Erythroblast (primary cell): ENCODE measurements around the gene GLB1L.
A peak's percentile ranks its signal among the peaks of the same experiment; 100 is the strongest.
"Not testable (repeated sequence)": the region's sequence is repeated elsewhere in the genome, so short reads cannot be mapped to it uniquely, and the experiment has no call there.

Experiments
- DNase-seq, 2 experiments: peaks; one replicate each; lab custom pipeline; 2025; lab: John Stamatoyannopoulos, UW
- GATA1 ChIP-seq: IDR thresholded peaks from 2 replicates; pipeline ENCODE4 v1.6.1; 2011; ENCODE audit warnings: low read depth, mild to moderate bottlenecking, control low read depth, low read length, moderate library complexity
- POLR2A ChIP-seq: IDR thresholded peaks from 2 replicates; pipeline ENCODE4 v1.6.1; 2011; ENCODE audit warnings: mild to moderate bottlenecking, low read length

Gene GLB1L

DNA sequence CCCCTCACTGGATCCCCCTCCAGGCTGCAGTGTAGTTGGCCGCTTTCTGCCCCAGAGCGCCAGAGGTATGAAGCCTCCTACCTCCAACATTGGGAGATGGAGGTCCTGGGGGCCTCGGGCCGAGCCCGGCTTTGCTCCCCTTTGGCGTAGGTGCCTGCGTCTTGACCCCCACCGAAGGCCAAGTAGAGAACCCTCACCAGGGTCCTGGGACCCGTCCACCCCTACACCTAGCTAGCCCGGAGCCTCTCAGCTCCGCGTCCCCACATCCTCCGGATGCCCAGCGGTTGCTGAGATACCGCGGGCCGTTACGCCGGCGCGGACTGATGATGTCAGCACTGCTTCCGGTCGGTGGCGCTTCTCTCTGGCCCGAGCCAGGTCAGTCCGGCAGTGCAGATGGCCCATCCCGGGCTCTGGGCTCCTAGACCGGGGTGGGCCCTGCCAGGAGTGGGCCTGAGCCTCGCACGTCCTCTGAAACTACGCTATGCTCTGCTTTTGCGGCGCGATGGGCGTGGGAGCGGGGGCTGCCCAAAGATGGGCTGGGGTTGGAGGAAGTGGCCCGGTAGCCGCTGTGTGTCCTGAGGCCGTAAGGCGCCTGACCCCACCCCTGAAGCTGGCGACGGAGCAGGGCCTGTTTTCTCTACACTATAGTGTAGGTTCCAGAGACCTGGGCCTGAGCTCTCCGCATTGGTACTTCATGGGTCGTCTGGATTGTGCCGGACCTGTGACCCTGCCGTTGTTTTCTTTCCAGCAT lies at the start of gene GLB1L, which contains the start of gene STK16:
Gene GLB1L, minus strand, starts transcription at position 297 of the 751 bp plus-strand sequence. CDS start 1,871 bp downstream, outside the sequence.
Gene STK16, plus strand, starts transcription at position 332 of the 751 bp plus-strand sequence. CDS start 521 bp downstream, outside the sequence.
- peak; percentile 90 for TF ChIP-seq POLR2A
- no peak for TF ChIP-seq GATA1
- DNase-seq: peak; percentile 94 to 96

DNA sequence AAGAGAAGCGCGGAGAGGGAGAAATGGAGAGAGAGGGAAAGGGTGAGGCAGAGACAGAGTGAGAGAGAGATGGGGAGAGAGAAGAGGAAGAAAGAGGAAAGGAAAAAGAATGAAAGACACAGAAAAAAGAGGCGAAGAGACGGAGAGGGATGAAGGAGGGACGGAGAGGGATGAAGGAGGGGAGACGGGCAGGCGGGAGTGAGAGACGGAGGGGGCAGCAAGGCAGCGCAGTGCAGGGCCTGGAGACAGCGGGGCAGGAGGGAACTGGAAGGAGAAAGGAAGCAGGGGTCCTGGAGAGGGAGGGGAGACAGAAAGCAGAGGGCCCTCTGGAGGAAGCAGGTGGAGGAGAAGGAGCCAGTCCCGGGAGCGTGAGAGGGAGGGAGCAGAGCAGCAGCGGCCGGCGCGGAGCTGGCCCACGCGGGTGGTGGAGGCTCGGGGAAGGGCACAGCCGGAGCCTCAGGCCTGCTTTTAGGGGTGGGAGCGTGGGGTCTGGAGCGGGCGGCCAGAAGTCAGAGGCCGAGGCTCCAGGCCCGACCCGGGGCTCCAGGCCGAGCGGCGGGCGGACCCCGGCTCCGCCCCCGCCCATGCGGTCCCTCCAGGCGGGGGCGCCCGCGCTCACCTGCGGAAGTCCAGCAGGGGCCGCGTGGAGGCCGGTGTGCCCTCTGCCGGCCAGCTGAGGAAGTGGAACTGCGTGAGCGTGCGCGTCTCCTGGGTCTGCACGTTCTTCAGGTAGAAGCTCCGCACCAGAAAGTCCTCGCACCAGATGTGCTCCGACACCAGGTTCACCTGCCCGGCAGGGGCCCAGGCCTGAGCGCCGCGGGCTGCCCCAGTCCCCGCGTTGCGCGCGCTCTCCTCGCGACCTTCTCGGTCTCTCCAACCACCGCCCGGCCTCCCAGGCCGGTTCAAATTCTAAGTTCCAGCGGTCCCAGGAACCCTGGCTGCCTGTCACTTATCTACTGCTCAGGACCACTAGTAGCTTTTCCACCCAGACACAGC lies 49.4 kb upstream of the GLB1L start:
- peak; percentile 91 to 96 for DNase-seq
- TF ChIP-seq GATA1 (no peak), POLR2A (peak; percentile 82)

DNA sequence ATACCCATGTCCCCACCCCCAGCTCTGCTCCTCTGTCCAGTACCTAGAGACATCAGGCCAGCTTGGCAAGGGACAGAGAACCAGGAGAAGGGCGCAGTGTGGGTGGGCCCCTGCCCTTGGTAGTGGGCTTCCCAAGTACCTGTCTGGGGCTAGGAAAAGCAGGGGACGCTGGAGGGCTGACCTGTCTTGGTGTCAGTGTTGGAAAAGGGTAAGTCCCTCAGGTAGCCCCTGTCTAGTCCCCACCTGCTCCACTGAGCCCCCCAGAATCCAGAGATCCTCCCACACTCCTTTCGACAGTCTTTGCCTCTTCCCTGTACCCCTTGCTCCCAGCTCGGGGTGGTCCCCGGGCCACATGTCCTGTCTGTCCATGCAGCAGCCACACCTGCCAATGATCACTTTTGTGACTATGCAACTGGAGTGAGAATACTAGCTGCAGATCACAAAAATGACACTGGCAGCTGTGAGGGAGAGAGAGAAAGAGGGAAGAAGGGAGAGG lies 48.5 kb upstream of the GLB1L start:
- no peak for DNase-seq
- TF ChIP-seq GATA1 (no peak), POLR2A (no peak)

DNA sequence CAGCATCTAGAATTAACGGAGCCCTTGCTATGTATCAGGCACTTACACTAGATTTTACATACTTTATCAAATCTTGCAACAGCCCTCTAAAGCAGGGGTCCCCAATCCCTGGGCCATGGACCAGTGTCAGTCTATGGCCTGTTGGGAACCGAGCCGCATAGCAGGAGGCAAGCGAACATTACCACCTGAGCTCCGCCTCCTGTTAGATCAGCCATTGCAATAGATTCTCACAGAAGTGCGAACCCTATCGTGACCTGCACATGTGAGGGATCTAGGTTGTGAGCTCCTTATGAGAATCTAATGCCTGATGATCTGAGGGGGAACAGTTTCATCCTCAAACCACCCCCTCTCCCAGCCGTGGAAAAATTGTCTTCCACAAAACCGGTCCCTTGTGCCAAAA lies 47.4 kb upstream of the GLB1L start:
- TF ChIP-seq GATA1: no peak
- no peak for TF ChIP-seq POLR2A
- DNase-seq: no peak

DNA sequence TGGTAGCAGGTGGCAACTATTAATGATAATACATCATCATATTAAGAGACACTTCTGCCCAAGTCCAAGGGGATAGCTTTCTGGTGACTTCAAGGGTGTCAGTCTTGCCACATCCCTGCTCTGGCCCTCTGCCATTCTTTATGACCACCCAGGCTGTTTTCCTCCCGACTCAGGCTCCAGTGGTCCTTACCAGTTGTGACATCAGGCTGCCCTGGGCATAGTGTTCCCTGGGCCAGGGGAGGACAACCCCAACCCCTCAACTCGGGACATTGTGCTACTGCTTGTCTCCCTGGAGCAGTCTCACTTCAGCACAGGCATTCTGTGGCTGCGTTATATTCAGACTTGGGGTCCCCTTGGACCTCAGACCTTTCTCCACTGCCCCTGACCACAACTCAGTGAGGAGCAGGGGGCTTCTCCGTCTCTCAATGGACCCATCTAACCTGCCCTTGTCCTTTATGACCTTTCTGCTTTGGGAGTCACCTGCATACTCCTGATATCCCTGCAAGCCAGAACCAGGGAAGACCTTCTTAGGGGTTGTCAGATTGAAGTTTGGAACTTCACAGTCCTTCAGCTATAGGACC lies 46.8 kb upstream of the GLB1L start:
- TF ChIP-seq GATA1: no peak
- TF ChIP-seq POLR2A: no peak
- DNase-seq: no peak

DNA sequence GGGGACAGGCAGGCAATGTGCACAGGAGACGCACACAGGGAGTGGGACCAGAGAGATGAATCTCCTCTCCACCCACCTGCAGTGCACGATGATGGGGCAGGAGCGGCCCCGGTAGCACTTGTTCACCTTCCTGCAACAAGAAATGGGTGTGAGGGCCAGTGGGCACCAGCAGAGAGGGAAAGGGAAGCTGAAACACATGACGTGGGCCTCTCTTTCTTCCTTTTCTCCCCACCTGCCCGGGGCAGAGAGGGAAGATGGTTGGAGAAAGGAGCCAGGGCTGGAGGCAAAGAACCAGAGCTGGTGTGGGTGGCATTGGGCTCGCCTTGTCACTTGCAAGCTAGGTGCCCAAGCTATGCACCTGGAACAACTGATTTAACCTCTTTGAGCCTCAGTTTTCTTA lies 46.1 kb upstream of the GLB1L start:
- DNase-seq: no peak
- TF ChIP-seq POLR2A (no peak), GATA1 (no peak)

DNA sequence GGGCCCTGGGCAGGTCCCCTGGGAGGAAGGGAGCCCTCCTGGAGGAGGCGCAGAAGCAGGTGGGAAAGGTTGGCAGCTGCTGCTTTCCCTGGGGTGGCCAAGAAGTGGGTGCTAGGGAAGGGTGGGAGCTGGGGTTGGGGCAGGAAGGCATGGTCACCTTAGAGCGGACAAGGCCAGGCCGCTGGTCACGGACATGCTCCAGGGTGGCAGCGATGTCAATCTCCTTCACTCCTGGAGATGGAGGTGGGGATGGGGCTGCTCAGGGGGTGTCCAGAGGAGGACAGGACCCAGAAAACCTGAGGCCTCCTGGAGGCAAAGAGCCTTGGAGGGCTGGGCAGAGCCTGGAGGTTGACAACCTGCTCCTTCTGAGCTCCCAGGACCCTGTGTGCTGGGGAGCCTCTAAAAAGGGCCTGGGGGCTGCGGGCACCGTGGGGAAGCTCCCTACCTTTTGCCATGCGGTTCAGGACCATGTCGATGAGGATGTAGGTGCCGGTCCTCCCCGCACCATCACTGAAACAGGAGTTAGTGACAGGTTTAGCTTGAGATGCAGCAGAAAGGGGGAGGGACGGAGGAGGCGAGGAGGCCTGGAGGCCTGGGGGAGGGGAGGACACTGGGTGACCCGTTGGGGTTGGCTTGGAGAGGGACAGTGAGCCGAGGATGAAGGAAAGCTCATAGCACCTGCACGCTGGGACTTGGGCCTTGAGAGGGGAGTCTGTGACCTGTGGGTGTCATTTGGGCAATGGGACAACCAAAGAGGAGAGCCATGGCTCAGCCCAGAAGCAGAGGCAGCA lies 45.3 kb upstream of the GLB1L start:
- no peak for TF ChIP-seq POLR2A
- TF ChIP-seq GATA1: no peak
- DNase-seq: no peak

DNA sequence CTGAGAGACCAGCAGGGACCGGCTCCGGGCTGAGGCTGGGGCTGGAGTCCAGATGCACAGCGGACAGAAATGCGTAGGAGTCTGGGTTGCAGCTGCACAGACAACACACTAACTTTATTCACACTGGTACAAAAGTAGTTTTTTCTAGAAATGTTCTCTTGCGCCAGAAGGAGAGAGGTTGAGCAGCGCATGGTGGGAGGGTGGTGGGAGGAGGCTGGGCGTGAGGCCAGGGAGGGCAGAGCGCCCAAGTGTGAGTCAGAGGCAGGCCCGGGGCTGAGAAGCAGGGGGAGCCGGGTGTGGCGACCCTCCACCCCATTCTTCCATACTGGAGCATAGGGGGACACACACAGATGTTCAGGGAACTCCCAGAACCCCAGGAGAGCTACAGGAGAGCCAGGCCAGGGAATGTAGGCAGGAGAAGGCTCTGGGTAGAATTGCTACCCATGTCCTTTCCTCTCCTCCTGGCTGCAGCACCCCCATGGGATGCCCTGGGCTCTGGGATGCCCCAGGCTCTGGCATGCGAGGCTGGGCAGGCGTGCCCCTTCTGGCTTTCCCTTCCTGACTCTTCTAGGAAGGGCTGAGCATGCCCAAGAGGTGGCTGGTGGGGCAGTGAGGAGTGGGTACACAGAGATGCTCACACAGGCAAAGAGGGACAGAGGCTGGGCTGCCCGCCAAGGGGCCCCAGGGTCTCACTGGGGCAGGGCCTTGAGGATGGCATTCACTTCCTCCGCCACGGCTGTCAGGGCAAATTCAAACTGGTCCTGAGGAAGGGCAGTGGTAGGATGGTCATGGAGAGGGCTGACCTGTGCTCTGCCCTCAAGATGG lies 44.5 kb upstream of the GLB1L start:
- DNase-seq: peak; percentile 89 to 95

DNA sequence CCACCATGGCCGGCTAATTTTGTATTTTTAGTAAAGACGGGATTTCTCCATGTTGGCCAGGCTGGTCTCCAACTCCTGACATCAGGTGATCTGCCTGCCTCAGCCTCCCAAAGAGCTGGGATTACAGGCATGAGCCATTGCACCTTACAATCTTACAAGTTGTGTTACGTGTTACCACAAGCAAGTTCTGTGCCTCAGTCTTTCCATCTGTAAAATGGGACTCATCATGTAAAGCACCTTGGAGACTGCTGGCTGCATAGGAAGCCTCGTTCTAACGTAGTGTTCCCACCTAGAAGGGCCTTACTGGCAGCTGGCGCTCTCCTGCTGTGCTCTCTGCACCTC lies 43.9 kb upstream of the GLB1L start:
- TF ChIP-seq GATA1 (no peak), POLR2A (no peak)
- no peak for DNase-seq

More for the DNA sequence above, 44.5 kb upstream of the GLB1L start:
- no peak for TF ChIP-seq POLR2A
- no peak for TF ChIP-seq GATA1

DNA sequence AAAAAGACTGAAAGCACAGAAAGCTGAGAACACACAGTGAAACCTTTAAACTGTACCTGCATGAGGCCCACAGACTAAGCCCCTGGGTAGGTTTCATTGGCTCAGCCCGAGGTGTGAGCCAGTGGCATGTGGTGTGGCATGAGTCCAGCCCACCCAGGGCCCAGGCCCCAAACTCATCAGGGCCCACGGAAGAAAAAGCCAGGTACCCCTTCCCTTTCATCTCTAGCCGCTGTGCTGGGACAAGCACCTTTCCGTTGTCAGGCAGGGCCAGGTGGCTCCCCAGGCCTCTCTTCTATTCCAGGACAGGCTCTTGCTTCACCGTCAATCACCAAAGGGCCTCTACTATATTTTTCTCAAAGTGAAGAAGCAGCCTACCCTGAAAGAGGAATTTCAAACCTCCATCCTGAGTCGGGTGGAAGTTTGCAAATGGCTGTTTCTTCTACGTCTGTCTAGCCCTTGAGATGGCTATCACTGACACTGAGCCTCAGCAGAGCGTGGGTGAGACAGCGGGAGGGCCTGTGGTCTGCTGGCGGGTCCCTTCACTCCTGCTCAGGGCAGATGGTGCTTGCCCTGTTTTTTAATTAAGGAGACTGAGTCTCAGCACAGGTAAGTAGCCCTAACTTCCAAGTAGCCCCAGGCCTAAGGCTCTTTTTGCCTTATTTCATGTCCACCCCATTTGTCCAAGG lies 42.5 kb upstream of the GLB1L start:
- peak; percentile 62 to 68 for DNase-seq
- TF ChIP-seq POLR2A (no peak), GATA1 (no peak)

DNA sequence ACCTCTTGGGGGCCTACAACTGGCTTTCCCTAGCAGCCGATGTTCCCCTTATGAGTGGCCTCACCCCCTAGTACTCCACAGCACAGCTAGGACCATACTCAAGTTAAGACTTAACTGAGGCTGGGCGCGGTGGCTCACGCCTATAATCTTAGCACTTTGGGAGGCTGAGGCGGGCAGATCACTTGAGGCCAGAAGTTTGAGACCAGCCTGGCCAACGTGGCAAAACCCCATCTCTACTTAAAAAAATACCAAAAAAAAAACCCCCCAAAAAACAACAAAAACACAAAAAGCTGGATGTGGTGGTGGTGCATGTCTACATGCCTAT lies 41.8 kb upstream of the GLB1L start:
- not testable (repeated sequence) for DNase-seq
